ENCODE data around the gene KRTAP10-12.

KRTAP10-12 gene

GRCh38 chr21:44734841-44735240 lies 37.9 kb downstream of the KRTAP10-12 start:
- TF ChIP-seq USF1 (IDR thresholded peaks at IDR 0.05) (no peak), TCF12 (IDR thresholded peaks at IDR 0.05; ENCODE audit: low read depth) (no peak), RAD21 (IDR thresholded peaks at IDR 0.05; ENCODE audit: low read depth) (no peak), EGR1 (IDR thresholded peaks at IDR 0.05) (no peak), TEAD4 (IDR thresholded peaks at IDR 0.05) (no peak), ZBTB7A (IDR thresholded peaks at IDR 0.05; ENCODE audit: low read depth) (no peak), MAX (IDR thresholded peaks at IDR 0.05) (no peak), NFIC (IDR thresholded peaks at IDR 0.05) (no peak), CREB1 (IDR thresholded peaks at IDR 0.05; ENCODE audit: low read depth) (no peak), FOXM1 (IDR thresholded peaks at IDR 0.05; ENCODE audit: borderline replicate concordance, low read depth) (no peak)
- TF ChIP-seq, protein P1, sequence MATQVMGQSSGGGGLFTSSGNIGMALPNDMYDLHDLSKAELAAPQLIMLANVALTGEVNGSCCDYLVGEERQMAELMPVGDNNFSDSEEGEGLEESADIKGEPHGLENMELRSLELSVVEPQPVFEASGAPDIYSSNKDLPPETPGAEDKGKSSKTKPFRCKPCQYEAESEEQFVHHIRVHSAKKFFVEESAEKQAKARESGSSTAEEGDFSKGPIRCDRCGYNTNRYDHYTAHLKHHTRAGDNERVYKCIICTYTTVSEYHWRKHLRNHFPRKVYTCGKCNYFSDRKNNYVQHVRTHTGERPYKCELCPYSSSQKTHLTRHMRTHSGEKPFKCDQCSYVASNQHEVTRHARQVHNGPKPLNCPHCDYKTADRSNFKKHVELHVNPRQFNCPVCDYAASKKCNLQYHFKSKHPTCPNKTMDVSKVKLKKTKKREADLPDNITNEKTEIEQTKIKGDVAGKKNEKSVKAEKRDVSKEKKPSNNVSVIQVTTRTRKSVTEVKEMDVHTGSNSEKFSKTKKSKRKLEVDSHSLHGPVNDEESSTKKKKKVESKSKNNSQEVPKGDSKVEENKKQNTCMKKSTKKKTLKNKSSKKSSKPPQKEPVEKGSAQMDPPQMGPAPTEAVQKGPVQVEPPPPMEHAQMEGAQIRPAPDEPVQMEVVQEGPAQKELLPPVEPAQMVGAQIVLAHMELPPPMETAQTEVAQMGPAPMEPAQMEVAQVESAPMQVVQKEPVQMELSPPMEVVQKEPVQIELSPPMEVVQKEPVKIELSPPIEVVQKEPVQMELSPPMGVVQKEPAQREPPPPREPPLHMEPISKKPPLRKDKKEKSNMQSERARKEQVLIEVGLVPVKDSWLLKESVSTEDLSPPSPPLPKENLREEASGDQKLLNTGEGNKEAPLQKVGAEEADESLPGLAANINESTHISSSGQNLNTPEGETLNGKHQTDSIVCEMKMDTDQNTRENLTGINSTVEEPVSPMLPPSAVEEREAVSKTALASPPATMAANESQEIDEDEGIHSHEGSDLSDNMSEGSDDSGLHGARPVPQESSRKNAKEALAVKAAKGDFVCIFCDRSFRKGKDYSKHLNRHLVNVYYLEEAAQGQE (IDR thresholded peaks at IDR 0.05; ENCODE audit: low read depth): no peak

DNA sequence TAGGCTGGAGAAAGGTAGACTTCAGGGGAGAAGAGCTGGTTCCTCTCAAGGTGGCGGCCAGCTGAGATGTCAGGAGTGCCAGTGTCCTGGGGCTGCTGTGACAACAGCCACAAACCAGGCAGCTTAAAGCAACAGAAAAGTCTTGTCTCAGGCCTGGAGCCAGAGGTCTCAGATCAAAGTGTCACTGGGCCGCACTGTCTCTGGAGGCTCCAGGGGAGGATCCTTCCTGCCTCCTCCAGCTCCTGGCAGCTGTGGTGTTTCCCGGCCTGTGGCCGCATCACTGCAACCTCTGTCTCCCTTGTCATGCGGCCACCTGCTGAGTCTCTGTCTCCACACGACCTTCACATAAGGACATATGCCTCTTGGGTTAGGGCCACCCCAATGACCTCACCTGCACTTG lies 38.8 kb downstream of the KRTAP10-12 start:
- no peak for TF ChIP-seq EP300 (IDR thresholded peaks at IDR 0.05; ENCODE audit: borderline replicate concordance)

- TF ChIP-seq NFIC (IDR thresholded peaks at IDR 0.05) (peak; percentile 25; the same call in 1 of the 2 replicates), USF1 (IDR thresholded peaks at IDR 0.05) (no peak)
Measured at GRCh38 chr21:44736291-44737004, 39.5 kb downstream of the KRTAP10-12 start.

DNA sequence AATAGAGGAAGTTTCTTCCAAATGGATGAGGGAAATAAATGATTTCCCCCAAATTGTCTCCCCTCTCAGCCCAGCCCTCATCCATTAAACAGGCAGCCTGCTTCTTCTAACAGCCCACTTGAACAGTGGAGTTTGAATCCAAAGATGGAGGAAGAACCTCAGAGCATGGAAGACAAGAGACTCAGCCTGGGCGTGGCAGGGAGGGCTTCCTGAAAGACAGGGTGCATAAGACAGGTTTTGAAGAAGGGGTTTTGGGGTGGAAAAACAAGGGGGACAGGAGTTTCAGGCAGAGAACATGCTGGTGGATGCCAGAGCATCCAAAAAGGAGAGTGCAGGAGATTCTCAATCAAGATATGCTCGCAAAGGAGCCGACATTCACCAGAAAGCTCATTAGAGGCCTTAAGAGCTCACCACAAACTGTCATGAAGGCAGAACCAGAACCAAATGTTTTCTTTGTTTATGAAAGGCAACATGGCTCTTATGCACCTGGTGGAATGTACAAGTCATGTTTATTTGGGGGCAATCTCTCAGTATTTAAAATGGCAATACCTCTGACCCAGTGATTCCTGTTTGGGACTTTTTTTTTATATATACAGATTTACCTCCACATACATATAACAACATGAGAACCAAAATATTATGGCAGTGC lies 40.9 kb downstream of the KRTAP10-12 start:
- no peak for TF ChIP-seq TCF12 (IDR thresholded peaks at IDR 0.05; ENCODE audit: low read depth)
- TF ChIP-seq RAD21 (IDR thresholded peaks at IDR 0.05; ENCODE audit: low read depth): no peak
- no peak for TF ChIP-seq CEBPB (IDR thresholded peaks at IDR 0.05)

- TF ChIP-seq, protein P1 (IDR thresholded peaks at IDR 0.05; ENCODE audit: low read depth): no peak
Measured at GRCh38 chr21:44738621-44739020, 41.6 kb downstream of the KRTAP10-12 start.

- TF ChIP-seq CEBPB (IDR thresholded peaks at IDR 0.05) (no peak), EP300 (IDR thresholded peaks at IDR 0.05; ENCODE audit: borderline replicate concordance) (no peak), USF1 (IDR thresholded peaks at IDR 0.05) (no peak), CREB1 (IDR thresholded peaks at IDR 0.05; ENCODE audit: low read depth) (no peak), ZBTB7A (IDR thresholded peaks at IDR 0.05; ENCODE audit: low read depth) (no peak), TEAD4 (IDR thresholded peaks at IDR 0.05) (no peak), FOXM1 (IDR thresholded peaks at IDR 0.05; ENCODE audit: borderline replicate concordance, low read depth) (no peak)
- TF ChIP-seq, protein P1 (IDR thresholded peaks at IDR 0.05; ENCODE audit: low read depth): no peak
Measured at GRCh38 chr21:44739316-44739715, 42.3 kb downstream of the KRTAP10-12 start.

All from Ishikawa (cell line).